HG03135 (cell line): ENCODE measurements around the gene PSPN.

ENCODE experiments used
- ATAC-seq: cut with Tn5 transposase; IDR thresholded peaks from one replicate; pipeline ENCODE4 v1.9.1; 2021; ENCODE audit warnings: mild to moderate bottlenecking, moderate library complexity; ENCODE audit not compliant: unreplicated experiment

The PSPN gene

GRCh38 chr19:6333439-6333838, 42.3 kb downstream of the PSPN start, which contains the start of gene ACER1:
Gene ACER1, minus strand, starts transcription at chr19:6333612. Its CDS starts 61 bp downstream, at chr19:6333551.
- ATAC-seq, result no peak

GRCh38 chr19:6326815-6327214, 48.9 kb downstream of the PSPN start:
- ATAC-seq, result no peak

- ATAC-seq, result no peak
Observed at GRCh38 chr19:6325614-6326013, 50.1 kb downstream of the PSPN start.
